Jurkat, Clone E6-1 (cell line): ENCODE measurements around the gene PBX1.

ENCODE experiments used
- DNase-seq: peaks from one replicate; pipeline ENCODE4 v3.0.0-alpha.2; 2011; ENCODE audit warnings: low read depth, low spot score
- H3K4me3 ChIP-seq: 2 replicates; pipeline ENCODE4 v1.5.1; 2011; ENCODE audit warnings: mild to moderate bottlenecking, low read length, control low read depth, moderate library complexity

Gene PBX1

DNA sequence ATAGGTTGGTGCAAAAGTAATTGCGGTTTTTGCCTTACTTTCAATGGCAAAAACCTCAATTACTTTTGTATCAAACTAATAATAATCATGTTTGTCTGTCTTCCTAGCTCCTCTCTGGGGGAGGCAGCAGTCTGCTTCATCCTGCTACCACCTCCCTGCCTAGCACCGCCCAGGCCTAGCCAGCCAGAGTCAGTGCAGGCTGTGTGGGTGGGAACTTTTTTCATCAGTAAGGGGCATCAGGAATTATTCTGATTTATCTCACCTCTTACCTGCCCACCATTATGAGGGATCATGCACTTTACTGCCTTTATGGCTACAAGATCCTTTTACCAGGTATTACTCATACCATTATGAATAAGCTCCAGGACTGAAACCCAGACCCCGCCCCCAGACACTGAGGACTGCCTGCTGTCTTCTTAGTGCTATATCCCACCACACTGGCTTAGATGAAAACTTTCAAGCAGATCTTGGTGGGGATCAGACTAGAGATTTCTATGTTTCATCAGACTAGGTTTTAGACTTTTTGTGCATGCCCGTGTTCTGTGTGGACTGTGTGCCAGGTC lies 116.4 kb downstream of the PBX1 start:
- no peak for DNase-seq
- no peak overlapping the region for H3K4me3 ChIP-seq

DNA sequence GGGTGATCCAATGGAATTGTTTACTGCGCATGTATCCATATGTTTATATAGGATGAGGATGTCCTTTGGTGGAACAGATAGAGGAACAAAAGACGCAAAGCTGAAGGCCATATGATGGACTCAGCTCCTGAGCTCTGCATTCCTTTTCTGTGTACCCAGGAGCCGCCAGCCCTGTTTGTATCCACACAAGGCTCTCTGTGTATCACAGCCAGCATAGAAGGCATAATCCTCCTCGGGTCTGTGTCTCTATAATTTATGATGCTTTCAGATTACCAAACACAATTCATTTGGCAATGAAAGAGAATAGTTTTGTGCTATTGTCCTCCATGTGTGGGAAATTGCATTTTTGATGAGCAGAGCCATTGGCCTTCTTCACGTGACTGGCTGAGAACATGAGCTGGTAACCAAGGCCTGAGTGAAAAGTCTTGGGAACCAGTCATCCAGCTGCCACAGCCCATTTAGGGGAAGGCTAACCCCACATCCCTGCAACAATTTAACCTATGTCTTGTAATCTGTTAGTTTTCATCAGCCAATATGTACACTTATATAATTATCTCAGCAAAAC lies 119.2 kb downstream of the PBX1 start:
- H3K4me3 ChIP-seq = no peak overlapping the region
- DNase-seq = no peak

DNA sequence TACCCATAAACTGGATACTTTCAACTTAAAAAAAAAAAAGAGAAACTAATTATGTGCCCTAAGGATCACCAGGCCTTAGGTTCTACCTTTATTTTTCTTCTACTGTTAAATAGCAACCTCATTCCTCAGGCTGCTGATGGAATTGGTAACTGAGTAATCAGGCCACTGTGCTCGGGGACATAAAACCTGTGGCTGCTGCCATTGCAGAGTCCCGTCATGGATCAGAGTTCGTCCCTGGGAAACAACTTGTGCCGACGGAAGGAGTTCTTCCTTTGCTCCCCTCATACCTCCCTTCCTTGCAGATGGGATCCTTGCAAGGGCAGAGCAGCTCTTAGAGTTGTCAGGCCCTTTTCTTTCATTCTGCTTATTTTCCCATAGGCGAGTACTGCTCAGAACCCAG lies 123.6 kb downstream of the PBX1 start:
- no peak overlapping the region for H3K4me3 ChIP-seq
- no peak for DNase-seq

DNA sequence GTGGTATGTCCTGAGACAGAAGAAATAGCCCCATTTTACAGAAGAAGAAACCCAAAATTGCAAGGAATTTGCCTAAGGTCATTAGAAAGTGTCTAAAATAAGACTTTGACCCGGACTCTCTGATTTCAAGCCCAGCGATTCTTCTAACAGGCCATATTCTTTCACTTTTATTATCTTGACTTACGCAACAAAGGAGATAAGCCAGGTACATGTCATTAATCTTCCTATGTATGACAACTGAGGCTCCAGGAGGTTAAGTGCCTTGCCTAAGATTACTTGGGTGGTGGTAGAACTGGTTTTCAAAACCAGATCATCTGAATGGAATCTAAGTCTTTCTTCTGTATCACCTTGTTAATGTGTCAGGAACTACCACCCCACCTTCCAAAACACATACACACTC lies 124.3 kb downstream of the PBX1 start:
- DNase-seq = no peak
- no peak overlapping the region for H3K4me3 ChIP-seq

DNA sequence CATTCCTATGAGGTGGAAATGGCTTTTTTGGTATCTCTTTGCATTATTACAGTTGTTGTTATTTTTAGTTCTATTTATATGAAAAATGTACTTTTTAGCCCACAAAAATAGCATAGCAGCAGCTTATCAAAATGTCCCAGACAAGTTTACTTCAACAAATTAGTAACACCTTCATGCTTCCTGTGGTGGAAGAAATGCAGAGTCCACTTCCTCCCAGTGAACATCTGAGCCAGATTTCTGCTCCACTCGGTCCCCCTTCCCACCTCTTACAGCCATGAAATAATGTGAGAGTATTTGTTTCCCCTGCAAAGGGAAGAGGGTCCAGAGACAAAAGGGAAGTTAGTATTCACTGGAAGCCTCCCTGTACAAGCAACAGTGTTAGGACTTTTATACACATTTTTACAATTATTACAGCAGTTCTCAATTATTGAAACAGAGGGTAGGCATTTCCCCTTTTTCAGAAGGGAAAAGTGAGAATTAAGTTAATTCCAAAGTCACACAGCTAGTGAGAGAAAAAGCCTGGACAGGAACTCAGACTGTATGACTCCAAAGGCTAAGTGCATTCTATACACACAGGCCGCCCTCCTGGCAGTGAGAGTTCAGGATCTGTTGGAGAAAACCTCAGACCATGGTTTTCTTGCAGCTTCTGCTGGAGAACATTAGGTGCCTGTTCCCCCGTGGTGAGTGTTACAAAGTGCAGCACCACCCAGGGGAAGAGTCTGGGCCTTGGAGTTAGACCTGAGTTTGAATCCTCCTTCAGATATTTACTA lies 126.5 kb downstream of the PBX1 start:
- no peak overlapping the region for H3K4me3 ChIP-seq
- no peak for DNase-seq

DNA sequence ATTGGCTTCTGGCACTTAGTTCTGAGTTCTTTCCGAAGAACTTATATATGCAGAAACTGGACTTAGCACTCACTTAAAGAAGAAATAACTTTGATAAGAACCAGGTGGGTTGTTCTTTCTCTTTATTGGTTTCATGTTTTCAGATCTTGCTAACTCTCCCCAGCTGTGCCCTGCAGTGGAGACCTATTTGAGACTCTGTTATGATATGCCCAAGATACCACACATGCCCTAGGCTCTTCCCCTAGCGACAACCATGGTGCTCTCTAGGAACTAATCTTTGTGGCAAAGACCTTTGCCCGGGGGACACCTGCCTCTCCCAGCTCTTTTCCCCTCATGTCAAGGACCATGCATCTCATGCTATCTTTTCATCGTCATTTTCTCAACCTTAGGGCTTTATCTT lies 128.8 kb downstream of the PBX1 start:
- DNase-seq = no peak
- H3K4me3 ChIP-seq = no peak overlapping the region

DNA sequence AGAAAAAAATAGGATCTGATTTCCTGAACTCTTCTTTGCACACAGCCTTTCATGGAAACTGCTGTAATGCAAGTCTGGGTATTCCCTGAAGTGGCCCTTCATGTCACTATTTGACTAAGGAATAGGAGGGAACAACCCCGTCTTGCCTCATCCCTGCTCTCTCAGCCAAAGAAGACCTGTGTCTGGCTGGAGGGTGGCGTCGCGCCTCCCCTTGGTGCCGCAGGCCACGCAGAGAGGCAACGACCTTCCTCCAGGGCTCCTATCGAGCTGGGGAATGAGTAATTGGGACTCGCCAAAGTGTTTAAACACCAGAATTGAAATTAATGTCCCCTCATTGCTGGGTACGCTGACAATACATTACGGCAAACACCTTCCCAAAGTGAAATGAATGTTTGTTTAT lies 129.8 kb downstream of the PBX1 start:
- H3K4me3 ChIP-seq = no peak overlapping the region
- no peak for DNase-seq

DNA sequence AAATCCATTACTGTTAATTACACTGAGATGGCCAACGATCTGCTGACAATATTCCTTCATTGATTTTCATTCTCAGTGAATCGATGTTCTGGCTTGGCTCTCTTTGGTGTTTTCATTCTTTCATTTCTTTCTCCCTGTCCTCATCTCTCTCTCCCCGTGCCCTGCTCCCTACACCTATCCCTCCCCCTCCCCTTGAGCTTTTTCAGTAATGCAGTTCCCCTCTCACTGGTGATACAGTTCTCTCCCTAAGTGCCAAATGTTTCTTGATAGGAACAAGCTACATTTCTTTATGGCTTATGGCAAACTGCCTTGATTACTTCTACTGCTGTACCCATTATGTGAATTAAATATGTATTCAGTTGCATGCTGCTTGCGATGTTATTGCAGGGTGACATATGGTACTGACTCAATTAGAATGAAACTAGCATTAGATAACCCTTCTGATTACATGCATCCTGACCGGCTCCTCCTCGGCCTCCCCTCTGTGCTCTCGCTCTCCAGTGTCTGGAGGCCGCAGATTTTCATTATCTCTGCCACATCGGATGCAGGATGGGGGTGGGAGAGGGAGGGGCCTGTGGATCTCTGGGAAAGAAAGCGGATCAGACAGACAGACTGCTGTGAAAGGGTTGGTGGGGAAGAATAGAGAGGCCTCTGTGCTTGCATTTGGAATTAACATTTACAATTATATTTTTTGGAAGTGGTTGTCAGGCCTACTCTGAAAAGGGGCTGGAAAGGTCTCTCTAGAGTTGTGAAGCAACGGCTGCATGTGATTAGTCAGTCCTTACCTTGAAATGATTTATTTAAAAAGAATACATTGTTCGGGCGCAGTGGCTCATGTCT lies 130.9 kb downstream of the PBX1 start:
- no peak for DNase-seq
- no peak overlapping the region for H3K4me3 ChIP-seq

DNA sequence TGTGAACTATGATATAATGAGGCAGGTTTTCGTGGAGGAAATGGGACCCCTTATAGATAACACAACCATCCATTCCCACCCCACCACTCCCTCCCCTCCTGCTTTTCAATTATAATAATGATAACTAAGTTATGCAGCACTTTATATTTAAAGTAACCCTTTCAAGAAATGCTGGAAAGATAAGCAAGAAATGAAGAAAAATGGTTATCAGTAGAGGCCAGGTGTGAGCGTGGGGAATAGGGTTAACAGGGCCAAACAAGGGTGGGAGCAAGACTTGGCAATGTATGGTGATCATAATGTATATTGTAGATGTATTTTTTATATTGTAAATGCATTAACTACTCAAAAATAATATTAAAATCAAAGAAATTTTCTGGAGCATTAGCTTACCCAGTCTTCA lies 133.4 kb downstream of the PBX1 start:
- no peak for DNase-seq
- H3K4me3 ChIP-seq = no peak overlapping the region

DNA sequence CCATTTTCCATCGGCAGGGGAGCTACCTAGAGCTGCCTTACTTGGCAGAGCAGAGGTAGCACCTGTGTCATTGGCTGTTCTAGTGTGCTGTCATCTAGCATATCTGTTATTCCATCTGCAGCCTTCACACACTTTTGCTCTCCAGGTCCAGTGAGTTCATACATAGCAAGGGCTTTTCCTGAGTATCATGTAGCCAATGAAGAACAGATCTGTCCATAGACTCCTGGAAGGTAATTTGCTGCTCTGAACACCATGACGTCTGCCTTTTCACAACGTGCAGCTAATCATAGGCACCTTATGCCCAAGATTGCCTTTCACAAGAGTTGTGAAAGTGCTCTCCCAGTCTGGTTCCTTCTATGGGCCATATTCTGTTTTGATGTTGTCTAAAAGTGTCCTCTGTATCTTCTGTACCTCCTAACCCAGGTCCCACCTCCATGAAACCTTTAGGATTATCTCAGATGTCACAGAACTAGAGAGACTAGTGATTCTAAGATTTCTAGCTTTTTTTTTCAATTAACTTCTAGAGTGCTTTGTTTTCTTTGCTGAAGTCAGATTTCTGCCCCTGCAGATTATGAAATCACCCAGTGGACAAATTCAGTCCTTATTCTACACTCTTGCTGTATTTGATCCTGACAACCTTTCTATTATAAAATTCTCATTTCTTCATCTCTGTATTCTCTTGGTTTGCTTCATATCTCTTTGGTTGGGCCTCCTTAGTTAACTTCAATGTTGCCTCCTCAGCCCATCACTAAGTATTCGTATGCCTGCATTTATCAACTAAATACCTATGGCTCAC lies 134.8 kb downstream of the PBX1 start:
- no peak overlapping the region for H3K4me3 ChIP-seq
- DNase-seq = no peak

DNA sequence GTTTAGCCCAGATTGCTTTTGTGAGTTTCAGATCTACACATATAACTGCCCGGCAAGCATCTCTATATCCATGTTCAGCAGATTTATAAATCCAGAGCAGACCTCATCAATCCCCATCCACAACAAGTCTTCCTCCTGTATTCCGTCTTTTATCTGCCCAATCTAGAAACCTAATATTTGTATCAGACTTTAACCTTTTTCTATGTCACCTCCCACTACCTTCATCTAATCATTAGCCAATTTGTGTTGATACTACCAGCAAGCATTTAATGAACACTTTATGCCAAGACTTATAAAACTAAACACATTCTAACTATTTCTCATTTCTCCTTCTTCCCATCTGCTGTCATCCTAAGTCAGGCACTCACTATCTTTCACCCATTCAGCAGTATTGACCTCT lies 135.5 kb downstream of the PBX1 start:
- no peak overlapping the region for H3K4me3 ChIP-seq
- DNase-seq = no peak

DNA sequence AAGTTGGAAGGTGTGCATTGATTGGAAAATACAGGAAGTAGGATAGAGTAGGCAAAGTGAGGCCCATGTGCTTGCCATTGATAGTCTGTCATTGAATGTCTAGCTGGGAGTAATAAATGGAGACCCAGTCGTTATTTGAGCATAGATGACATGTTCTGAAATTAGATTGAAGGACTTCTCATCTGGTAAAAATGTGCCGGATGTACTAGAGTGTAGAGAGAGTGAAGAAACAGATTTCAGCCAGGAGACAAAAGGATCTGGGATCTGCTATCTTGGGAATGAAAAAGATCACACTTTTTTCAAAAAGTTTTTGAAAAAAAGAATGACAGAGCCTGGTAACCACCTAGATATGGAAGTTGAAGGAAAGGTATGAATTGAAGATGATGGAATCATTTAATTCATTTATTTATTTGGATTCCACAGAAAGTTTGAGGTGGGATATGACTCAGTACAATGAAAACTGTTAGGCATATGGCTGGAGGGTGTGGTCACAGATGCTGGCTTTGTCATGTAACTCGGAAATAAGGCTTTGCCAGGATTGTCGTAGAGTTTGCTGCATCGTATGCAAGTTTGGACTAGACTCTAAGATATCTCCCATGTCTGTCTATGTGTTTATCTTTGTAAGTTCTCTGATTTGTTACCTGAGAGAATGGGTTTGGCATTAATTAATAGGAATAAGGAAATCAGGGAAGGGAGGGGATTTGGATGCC lies 137.1 kb downstream of the PBX1 start:
- no peak for DNase-seq

DNA sequence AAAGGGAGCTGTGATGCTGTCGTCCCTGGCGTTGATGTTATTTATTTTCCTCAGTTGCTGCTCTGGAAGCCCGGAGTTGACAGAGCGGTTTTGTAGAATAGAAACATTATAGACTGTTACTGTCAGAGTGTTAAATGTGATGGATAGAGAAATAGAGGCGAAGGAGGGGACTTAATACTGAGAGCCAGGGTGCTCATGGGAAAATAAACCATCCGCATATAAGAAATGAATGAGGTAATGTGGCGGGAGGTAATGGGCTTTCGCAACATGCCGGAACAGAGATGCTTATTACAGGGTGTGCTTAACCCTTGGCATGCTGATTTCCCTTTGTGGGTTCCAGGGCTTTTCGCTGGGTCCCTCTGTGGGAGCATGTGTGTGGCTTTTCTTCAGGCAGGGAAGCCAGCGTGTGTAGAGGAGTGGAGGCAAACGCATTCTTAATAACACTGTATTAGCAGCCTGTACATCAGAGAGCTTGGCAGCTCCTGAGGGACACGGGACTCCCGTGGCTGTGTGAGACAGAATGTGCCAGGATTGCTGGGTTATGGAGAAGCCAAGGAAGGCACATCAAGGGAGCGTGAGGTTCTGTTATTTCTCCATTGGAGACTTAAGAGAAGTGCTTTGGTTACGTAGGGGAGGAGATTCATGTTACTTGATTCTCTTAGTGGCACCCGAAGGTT lies 141.0 kb downstream of the PBX1 start:
- DNase-seq = no peak
- H3K4me3 ChIP-seq = no peak overlapping the region

More for the DNA sequence above, 137.1 kb downstream of the PBX1 start:
- H3K4me3 ChIP-seq = no peak overlapping the region

DNA sequence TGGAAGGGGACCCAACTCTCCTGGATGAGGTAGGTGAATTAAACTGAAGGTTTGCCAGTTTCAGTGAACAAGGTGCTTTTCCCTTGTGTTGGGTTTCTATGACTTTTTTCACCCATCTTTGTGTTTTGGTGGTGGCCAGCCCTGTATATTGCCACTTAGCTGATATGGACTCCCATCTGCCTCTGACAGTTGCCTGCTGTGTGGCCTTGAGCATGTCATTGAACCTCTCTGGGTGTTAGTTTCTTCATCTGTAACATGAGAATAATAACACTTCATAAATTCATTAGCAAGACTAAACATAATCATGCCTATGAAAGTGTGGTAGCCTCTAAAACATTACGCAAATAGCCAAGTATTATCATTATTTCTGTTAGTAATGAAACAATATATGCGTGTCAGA lies 141.7 kb downstream of the PBX1 start:
- no peak for DNase-seq

DNA sequence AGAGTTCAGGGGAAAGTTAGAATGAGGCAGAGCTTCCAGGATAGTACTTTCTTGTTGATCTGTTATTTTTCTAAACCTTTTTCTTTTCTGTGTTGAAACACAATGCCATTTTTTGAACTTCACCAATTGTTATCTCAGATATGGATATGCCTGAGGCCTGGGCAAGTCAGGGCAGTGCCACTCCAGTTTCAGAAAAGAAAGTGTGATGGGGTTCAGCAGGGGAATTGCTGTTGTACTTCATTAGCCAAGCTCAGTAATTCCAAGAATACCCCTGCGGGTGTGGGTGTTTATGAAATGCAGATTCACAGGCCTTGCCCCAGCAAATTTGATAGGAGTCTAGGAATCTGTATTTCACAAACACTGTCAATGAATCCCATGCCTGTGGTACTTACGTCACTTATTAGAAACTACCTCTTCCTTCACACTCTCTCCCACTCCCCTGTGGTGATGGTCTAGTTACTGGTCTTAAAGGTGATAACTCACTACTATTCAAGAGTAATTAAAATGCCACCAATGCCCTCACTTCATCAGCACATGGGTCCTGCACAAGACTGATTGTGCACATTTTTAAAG lies 142.3 kb downstream of the PBX1 start:
- H3K4me3 ChIP-seq = no peak overlapping the region
- no peak for DNase-seq

More for the DNA sequence above, 141.7 kb downstream of the PBX1 start:
- H3K4me3 ChIP-seq = no peak overlapping the region

DNA sequence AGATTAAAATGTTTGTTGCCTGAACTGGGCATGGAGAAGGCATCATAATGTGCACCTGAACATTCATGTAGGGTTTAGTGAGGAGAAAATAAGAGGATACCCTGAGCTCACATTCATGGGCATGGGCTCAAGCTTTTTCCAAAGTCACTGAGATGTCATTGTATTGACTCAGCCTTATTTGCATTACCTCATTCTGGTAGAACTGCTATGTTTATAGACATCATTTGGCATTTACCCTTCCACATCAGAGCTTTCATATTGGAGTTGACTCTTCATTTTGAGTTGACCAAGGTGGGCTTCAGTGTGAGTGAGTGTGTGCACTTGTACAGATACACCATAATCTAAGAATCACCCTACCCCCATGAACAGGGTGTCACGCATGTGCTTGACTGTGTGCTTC lies 143.2 kb downstream of the PBX1 start:
- DNase-seq = no peak
- H3K4me3 ChIP-seq = no peak overlapping the region

DNA sequence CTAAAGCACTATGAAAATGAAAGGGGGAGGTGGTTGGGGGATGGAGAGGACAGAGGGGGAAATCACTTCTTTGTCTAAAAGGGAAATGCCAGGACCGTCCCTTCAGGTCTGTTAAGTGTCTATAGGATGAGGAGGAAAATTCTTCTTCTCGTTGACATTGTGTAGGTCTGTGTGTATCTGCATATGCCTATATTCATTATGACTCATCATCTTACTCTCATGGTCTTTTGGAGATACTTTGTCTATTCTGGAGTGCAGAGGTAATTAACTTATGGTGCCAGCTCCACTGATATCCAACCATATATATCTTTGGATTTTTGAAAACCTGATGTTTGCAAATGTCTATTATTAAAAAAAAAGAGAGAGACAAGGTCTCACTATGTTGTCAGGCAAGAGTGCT lies 143.7 kb downstream of the PBX1 start:
- no peak for DNase-seq
- H3K4me3 ChIP-seq = no peak overlapping the region

DNA sequence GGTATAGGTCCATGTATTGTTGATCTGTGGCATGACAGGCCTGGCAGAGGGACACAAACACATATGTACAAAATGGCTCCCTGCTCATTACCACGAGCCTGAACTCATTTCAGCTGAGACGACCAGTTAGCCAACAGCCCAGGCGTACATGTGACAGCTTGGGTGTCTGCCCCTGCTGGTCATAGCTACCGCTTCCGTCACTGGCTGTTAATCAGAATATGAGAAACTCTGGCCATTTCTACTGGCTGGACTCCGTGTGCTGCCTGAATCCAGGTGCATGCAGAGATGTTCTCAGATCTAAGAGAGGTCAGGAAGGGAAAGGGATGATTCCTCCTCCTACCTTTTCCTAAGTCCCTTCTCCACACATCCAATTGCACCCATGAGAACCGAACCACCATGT lies 144.5 kb downstream of the PBX1 start:
- no peak overlapping the region for H3K4me3 ChIP-seq
- no peak for DNase-seq
